ENCODE data around the gene CLCA4.
A peak's percentile ranks its signal among the peaks of the same experiment; 100 is the strongest.
"Not testable (repeated sequence)": the region's sequence is repeated elsewhere in the genome, so short reads cannot be mapped to it uniquely, and the experiment has no call there.

Gene CLCA4

GRCh38 chr1:86546787-86547221 is at the start of gene CLCA4:
Gene CLCA4, plus strand, starts transcription at chr1:86547078. Its CDS starts 42 bp downstream, at chr1:86547120.
- Mint-ChIP-seq H3K27ac (no peak within 1 kb of the TSS), H3K36me3 (no peaks in the 10 kb centered on the region), H3K4me1 (no peaks in the 10 kb centered on the region), H3K9me3 (no peaks in the 10 kb centered on the region), H3K27me3 (no peaks in the 10 kb centered on the region), H3K4me3 (no peak within 1 kb of the TSS)
- no peak for DNase-seq
- CTCF ChIA-PET: no interaction called here

GRCh38 chr1:86498281-86498680 is 48.6 kb upstream of the CLCA4 start:
- CTCF ChIA-PET: interaction anchor here (1.0 to 4.4 kb wide), 7 partner anchors 8 to 391 kb away, joined by 3 to 38 read pairs (median 3); no protein-coding TSS in a partner anchor
- no peak overlapping the region for H3K27ac Mint-ChIP-seq
- no peak for DNase-seq
- no peak overlapping the region for H3K4me3 Mint-ChIP-seq
- H3K27me3 Mint-ChIP-seq: peaks cover 31% of the 10 kb centered on the region
- no peaks in the 10 kb centered on the region for H3K9me3 Mint-ChIP-seq
- H3K4me1 Mint-ChIP-seq: peaks cover 13% of the 10 kb centered on the region
- H3K36me3 Mint-ChIP-seq: no peaks in the 10 kb centered on the region

GRCh38 chr1:86499987-86500593 is 46.8 kb upstream of the CLCA4 start:
- DNase-seq: no peak
- Mint-ChIP-seq H3K4me3 (no peak overlapping the region), H3K27ac (no peak overlapping the region), H3K9me3 (no peaks in the 10 kb centered on the region), H3K36me3 (no peaks in the 10 kb centered on the region), H3K4me1 (peaks cover 16% of the 10 kb centered on the region), H3K27me3 (peaks cover 37% of the 10 kb centered on the region)
- CTCF ChIA-PET: interaction anchor here (0.6 to 4.4 kb wide), 21 partner anchors 8 to 585 kb away, joined by 3 to 51 read pairs (median 5); partner anchors contain the start of gene ODF2L

GRCh38 chr1:86500714-86501113 is 46.2 kb upstream of the CLCA4 start:
- no peaks in the 10 kb centered on the region for H3K36me3 Mint-ChIP-seq
- no peak overlapping the region for H3K4me3 Mint-ChIP-seq
- no peak overlapping the region for H3K27ac Mint-ChIP-seq
- H3K9me3 Mint-ChIP-seq: no peaks in the 10 kb centered on the region
- CTCF ChIA-PET: interaction anchor here (0.7 to 4.4 kb wide), 18 partner anchors 10 to 584 kb away, joined by 3 to 51 read pairs (median 5); no protein-coding TSS in a partner anchor
- no peak for DNase-seq
- H3K27me3 Mint-ChIP-seq: peaks cover 37% of the 10 kb centered on the region
- H3K4me1 Mint-ChIP-seq: peaks cover 16% of the 10 kb centered on the region

- peak overlapping the region; percentile 67 for H3K4me3 Mint-ChIP-seq
- peaks cover 16% of the 10 kb centered on the region for H3K4me1 Mint-ChIP-seq
- DNase-seq: peak; percentile 53
- not testable (repeated sequence) for H3K9me3 Mint-ChIP-seq, H3K27ac Mint-ChIP-seq, H3K36me3 Mint-ChIP-seq
- peaks cover 29% of the 10 kb centered on the region for H3K27me3 Mint-ChIP-seq
- CTCF ChIA-PET: interaction anchor here (0.8 to 4.4 kb wide), 23 partner anchors 9 to 583 kb away, joined by 3 to 51 read pairs (median 4); no protein-coding TSS in a partner anchor
These were observed 44.7 kb upstream of the CLCA4 start for GRCh38 chr1:86502125-86502646.

GRCh38 chr1:86502721-86503405 is 44.0 kb upstream of the CLCA4 start:
- Mint-ChIP-seq H3K27me3 (peaks cover 27% of the 10 kb centered on the region), H3K9me3 (no peaks in the 10 kb centered on the region), H3K27ac (no peak overlapping the region), H3K4me3 (peak overlapping the region; percentile 67), H3K36me3 (no peaks in the 10 kb centered on the region), H3K4me1 (peaks cover 15% of the 10 kb centered on the region)
- no peak for DNase-seq
- CTCF ChIA-PET: interaction anchor here (1.0 to 4.4 kb wide), 13 partner anchors 10 to 242 kb away, joined by 3 to 51 read pairs (median 8); no protein-coding TSS in a partner anchor

GRCh38 chr1:86503406-86504136 is 43.3 kb upstream of the CLCA4 start:
- Mint-ChIP-seq H3K27ac (no peak overlapping the region), H3K27me3 (peaks cover 22% of the 10 kb centered on the region), H3K9me3 (no peaks in the 10 kb centered on the region), H3K4me1 (peaks cover 14% of the 10 kb centered on the region), H3K36me3 (no peaks in the 10 kb centered on the region), H3K4me3 (no peak overlapping the region)
- no peak for DNase-seq
- CTCF ChIA-PET: interaction anchor here (1.4 to 3.1 kb wide), 5 partner anchors 11 to 240 kb away, joined by 3 to 17 read pairs (median 4); no protein-coding TSS in a partner anchor

- CTCF ChIA-PET: interaction anchor here (1.4 to 3.1 kb wide), 5 partner anchors 14 to 239 kb away, joined by 3 to 17 read pairs (median 4); no protein-coding TSS in a partner anchor
- Mint-ChIP-seq H3K36me3 (no peaks in the 10 kb centered on the region), H3K9me3 (no peaks in the 10 kb centered on the region), H3K27me3 (peaks cover 17% of the 10 kb centered on the region), H3K27ac (no peak overlapping the region), H3K4me1 (peaks cover 14% of the 10 kb centered on the region), H3K4me3 (no peak overlapping the region)
- DNase-seq: no peak
These were observed 42.8 kb upstream of the CLCA4 start for GRCh38 chr1:86504137-86504479.

- peaks cover 14% of the 10 kb centered on the region for H3K4me1 Mint-ChIP-seq
- no peaks in the 10 kb centered on the region for H3K9me3 Mint-ChIP-seq
- CTCF ChIA-PET: interaction anchor here (1.0 to 3.1 kb wide), 10 partner anchors 8 to 238 kb away, joined by 3 to 17 read pairs (median 4); no protein-coding TSS in a partner anchor
- no peaks in the 10 kb centered on the region for H3K36me3 Mint-ChIP-seq
- no peak for DNase-seq
- H3K4me3 Mint-ChIP-seq: no peak overlapping the region
- H3K27ac Mint-ChIP-seq: no peak overlapping the region
- H3K27me3 Mint-ChIP-seq: peaks cover 17% of the 10 kb centered on the region
These were observed 41.8 kb upstream of the CLCA4 start for GRCh38 chr1:86504895-86505563.

GRCh38 chr1:86505564-86505902 is 41.3 kb upstream of the CLCA4 start:
- H3K27ac Mint-ChIP-seq: no peak overlapping the region
- H3K9me3 Mint-ChIP-seq: no peaks in the 10 kb centered on the region
- H3K27me3 Mint-ChIP-seq: peaks cover 17% of the 10 kb centered on the region
- CTCF ChIA-PET: interaction anchor here (1.0 to 3.1 kb wide), 9 partner anchors 8 to 126 kb away, joined by 3 to 17 read pairs (median 4); no protein-coding TSS in a partner anchor
- H3K4me3 Mint-ChIP-seq: no peak overlapping the region
- DNase-seq: no peak
- H3K4me1 Mint-ChIP-seq: peaks cover 14% of the 10 kb centered on the region
- H3K36me3 Mint-ChIP-seq: no peaks in the 10 kb centered on the region

GRCh38 chr1:86507935-86508582 is 38.8 kb upstream of the CLCA4 start:
- H3K36me3 Mint-ChIP-seq: no peaks in the 10 kb centered on the region
- no peak overlapping the region for H3K4me3 Mint-ChIP-seq
- H3K27me3 Mint-ChIP-seq: peaks cover 8% of the 10 kb centered on the region
- no peak overlapping the region for H3K27ac Mint-ChIP-seq
- H3K4me1 Mint-ChIP-seq: peaks cover 3% of the 10 kb centered on the region
- DNase-seq: no peak
- CTCF ChIA-PET: interaction anchor here (0.6 to 2.0 kb wide), 11 partner anchors 8 to 133 kb away, joined by 3 to 8 read pairs (median 4); no protein-coding TSS in a partner anchor
- H3K9me3 Mint-ChIP-seq: no peaks in the 10 kb centered on the region

- H3K27me3 Mint-ChIP-seq: peaks cover 3% of the 10 kb centered on the region
- no peak overlapping the region for H3K4me3 Mint-ChIP-seq
- CTCF ChIA-PET: interaction anchor here (0.6 to 2.0 kb wide), 7 partner anchors 9 to 134 kb away, joined by 3 to 8 read pairs (median 3); no protein-coding TSS in a partner anchor
- no peaks in the 10 kb centered on the region for H3K9me3 Mint-ChIP-seq
- no peak overlapping the region for H3K27ac Mint-ChIP-seq
- no peaks in the 10 kb centered on the region for H3K36me3 Mint-ChIP-seq
- H3K4me1 Mint-ChIP-seq: peaks cover 2% of the 10 kb centered on the region
- DNase-seq: no peak
These were observed 38.3 kb upstream of the CLCA4 start for GRCh38 chr1:86508583-86508969.

- H3K27ac Mint-ChIP-seq: no peak overlapping the region
- no peaks in the 10 kb centered on the region for H3K27me3 Mint-ChIP-seq
- H3K4me1 Mint-ChIP-seq: no peaks in the 10 kb centered on the region
- no peak for DNase-seq
- H3K9me3 Mint-ChIP-seq: no peaks in the 10 kb centered on the region
- CTCF ChIA-PET: interaction anchor here (1.2 kb wide), 2 partner anchors 8 to 14 kb away, joined by 3 read pairs; no protein-coding TSS in a partner anchor
- H3K36me3 Mint-ChIP-seq: no peaks in the 10 kb centered on the region
- H3K4me3 Mint-ChIP-seq: no peak overlapping the region
These were observed 31.3 kb upstream of the CLCA4 start for GRCh38 chr1:86515597-86515996.
